GM12891 (cell line): ENCODE measurements around the gene PTPRO.

Experiments used
- PAX5 ChIP-seq: IDR thresholded peaks from 2 replicates; pipeline ENCODE4 v1.6.1; 2011; ENCODE audit warnings: low read length, moderate library complexity, mild to moderate bottlenecking; ENCODE audit not compliant: insufficient read depth, severe bottlenecking
- POLR2AphosphoS5 ChIP-seq: IDR thresholded peaks from 2 replicates; pipeline ENCODE4 v1.6.1; 2011; ENCODE audit warnings: low read depth, low read length, control low read depth
- POU2F2 ChIP-seq: IDR thresholded peaks from 2 replicates; pipeline ENCODE4 v1.6.1; 2011; ENCODE audit warnings: low read depth, mild to moderate bottlenecking, control low read depth, low read length, moderate library complexity
- TAF1 ChIP-seq: IDR thresholded peaks from 2 replicates; pipeline ENCODE4 v1.6.1; 2011; ENCODE audit warnings: low read depth, low read length, control low read depth

DNA sequence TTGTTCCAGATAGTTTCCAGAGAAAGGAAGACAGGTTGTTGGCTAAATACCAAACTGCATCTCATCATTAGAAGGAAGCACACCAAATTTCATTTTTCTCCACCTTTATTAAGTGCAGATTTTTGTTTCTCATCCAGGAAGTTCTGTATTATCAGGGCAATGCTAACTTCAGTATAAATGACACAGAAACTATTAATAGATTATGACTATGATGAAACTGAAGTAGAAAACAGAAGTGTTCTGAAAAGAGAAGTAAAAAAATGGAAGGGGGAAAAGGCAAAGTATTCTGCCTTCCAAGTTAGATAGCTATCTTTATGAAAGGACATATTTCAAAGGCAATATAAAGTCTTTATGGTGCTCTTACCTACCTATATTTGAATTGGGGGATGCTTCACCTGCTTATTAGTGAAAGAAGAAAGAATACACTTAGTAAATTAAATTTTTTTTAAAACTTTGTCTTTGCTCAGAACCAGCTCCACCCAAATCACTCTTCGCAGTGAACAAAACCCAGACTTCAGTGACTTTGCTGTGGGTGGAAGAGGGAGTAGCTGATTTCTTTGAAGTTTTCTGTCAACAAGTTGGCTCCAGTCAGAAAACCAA, 223.9 kb downstream of the PTPRO start:
- TF ChIP-seq POLR2AphosphoS5 (no peak), PAX5 (no peak), TAF1 (no peak), POU2F2 (no peak)
